ENCODE results near the gene EIF2AK2. TPM values are rescaled to one million over a fixed set of nuclear protein-coding genes. Genes with fewer than 3 reads are reported as not detected.

Gene EIF2AK2
- total and polyA plus RNA-seq, 5 donors = 6.0 to 32.9 (median 23.4) TPM

- no peaks in the 10 kb centered on the region for H3K9me3 ChIP-seq (ENCODE audit: control insufficient read depth, low read length)
These were observed 58.2 kb downstream of the EIF2AK2 start for GRCh38 chr2:37098416-37099118.

GRCh38 chr2:37096568-37096967, 60.2 kb downstream of the EIF2AK2 start:
- Histone ChIP-seq H3K4me1 (ENCODE audit: control insufficient read depth, insufficient read depth, low read length) (no peaks in the 10 kb centered on the region), H3K4me3 (ENCODE audit: low read length) (no peak overlapping the region), H3K27me3 (ENCODE audit: control insufficient read depth, insufficient read depth) (no peaks in the 10 kb centered on the region), H3K9me3 (ENCODE audit: control insufficient read depth, low read length) (no peaks in the 10 kb centered on the region), H3K27ac (ENCODE audit: low read length) (no peak overlapping the region)
- WGBS = 89% methylated on average over 1 of the region's 1 CpG
- ATAC-seq (no peak), DNase-seq (no peak)
- intact Hi-C loops (cut with DNase I) = no loop called here

More at GRCh38 chr2:37098416-37099118, 58.2 kb downstream of the EIF2AK2 start:
- no peak overlapping the region for H3K27ac ChIP-seq (ENCODE audit: low read length)
- H3K4me1 ChIP-seq (ENCODE audit: control insufficient read depth, insufficient read depth, low read length) = no peaks in the 10 kb centered on the region
- DNase-seq (no peak), ATAC-seq (no peak)
- no peaks in the 10 kb centered on the region for H3K27me3 ChIP-seq (ENCODE audit: control insufficient read depth, insufficient read depth)
- intact Hi-C loops (cut with DNase I) = no loop called here
- WGBS = 85% methylated on average over 4 of the region's 4 CpGs
- H3K4me3 ChIP-seq (ENCODE audit: low read length) = no peak overlapping the region

GRCh38 chr2:37091873-37092272, 64.9 kb downstream of the EIF2AK2 start:
- ATAC-seq = no peak
- DNase-seq = no peak
- H3K4me3 ChIP-seq (ENCODE audit: low read length) = no peak overlapping the region
- intact Hi-C loops (cut with DNase I) = no loop called here
- no peaks in the 10 kb centered on the region for H3K27me3 ChIP-seq (ENCODE audit: control insufficient read depth, insufficient read depth)
- H3K27ac ChIP-seq (ENCODE audit: low read length) = no peak overlapping the region
- H3K9me3 ChIP-seq (ENCODE audit: control insufficient read depth, low read length) = no peaks in the 10 kb centered on the region
- H3K4me1 ChIP-seq (ENCODE audit: control insufficient read depth, insufficient read depth, low read length) = no peaks in the 10 kb centered on the region
- WGBS = 89% methylated on average over 5 of the region's 5 CpGs

- 74% methylated on average over 4 of the region's 4 CpGs for WGBS
- ATAC-seq (no peak), DNase-seq (no peak)
- Histone ChIP-seq H3K9me3 (ENCODE audit: control insufficient read depth, low read length) (no peaks in the 10 kb centered on the region), H3K27me3 (ENCODE audit: control insufficient read depth, insufficient read depth) (no peaks in the 10 kb centered on the region), H3K4me3 (ENCODE audit: low read length) (no peak overlapping the region), H3K27ac (ENCODE audit: low read length) (no peak overlapping the region), H3K4me1 (ENCODE audit: control insufficient read depth, insufficient read depth, low read length) (no peaks in the 10 kb centered on the region)
- intact Hi-C loops (cut with DNase I) = no loop called here
These were observed 66.7 kb downstream of the EIF2AK2 start for GRCh38 chr2:37090019-37090477.

GRCh38 chr2:37085731-37086147, 71.0 kb downstream of the EIF2AK2 start:
- no peak overlapping the region for H3K27ac ChIP-seq (ENCODE audit: low read length)
- H3K4me3 ChIP-seq (ENCODE audit: low read length) = peak overlapping the region; percentile 8
- 62% methylated on average over 1 of the region's 1 CpG for WGBS
- no peaks in the 10 kb centered on the region for H3K9me3 ChIP-seq (ENCODE audit: control insufficient read depth, low read length)
- ATAC-seq (no peak), DNase-seq (no peak)
- H3K27me3 ChIP-seq (ENCODE audit: control insufficient read depth, insufficient read depth) = no peaks in the 10 kb centered on the region
- intact Hi-C loops (cut with DNase I) = no loop called here
- no peaks in the 10 kb centered on the region for H3K4me1 ChIP-seq (ENCODE audit: control insufficient read depth, insufficient read depth, low read length)

GRCh38 chr2:37084797-37085196, 72.0 kb downstream of the EIF2AK2 start:
- H3K4me1 ChIP-seq (ENCODE audit: control insufficient read depth, insufficient read depth, low read length) = no peaks in the 10 kb centered on the region
- no peak for ATAC-seq
- 2% methylated on average over 10 of the region's 10 CpGs for WGBS
- H3K27ac ChIP-seq (ENCODE audit: low read length) = no peak overlapping the region
- H3K9me3 ChIP-seq (ENCODE audit: control insufficient read depth, low read length) = no peaks in the 10 kb centered on the region
- H3K4me3 ChIP-seq (ENCODE audit: low read length) = peak overlapping the region; percentile 80
- intact Hi-C loops (cut with DNase I) = no loop called here
- no peak for DNase-seq
- no peaks in the 10 kb centered on the region for H3K27me3 ChIP-seq (ENCODE audit: control insufficient read depth, insufficient read depth)

GRCh38 chr2:37083873-37084794, 72.6 kb downstream of the EIF2AK2 start, which contains the start of the genes GPATCH11 and HEATR5B:
Gene GPATCH11, plus strand, starts transcription at chr2:37084518. Its CDS starts 3,864 bp downstream, at chr2:37088382.
Gene HEATR5B, minus strand, starts transcription at chr2:37084372. Its CDS starts 958 bp downstream, at chr2:37083414.
- ATAC-seq = peak; percentile 97 to 99
- H3K4me1 ChIP-seq (ENCODE audit: control insufficient read depth, insufficient read depth, low read length) = no peaks in the 10 kb centered on the region
- H3K27ac ChIP-seq (ENCODE audit: low read length) = peak within 1 kb of the TSS; percentile 75
- H3K9me3 ChIP-seq (ENCODE audit: control insufficient read depth, low read length) = no peaks in the 10 kb centered on the region
- peak; percentile 94 to 97 (median 97) for DNase-seq
- peak within 1 kb of the TSS; percentile 80 for H3K4me3 ChIP-seq (ENCODE audit: low read length)
- intact Hi-C loops (cut with DNase I) = no loop called here
- under 1% methylated on average over 74 of the region's 74 CpGs for WGBS
- no peaks in the 10 kb centered on the region for H3K27me3 ChIP-seq (ENCODE audit: control insufficient read depth, insufficient read depth)

- Histone ChIP-seq H3K27me3 (ENCODE audit: control insufficient read depth, insufficient read depth) (no peaks in the 10 kb centered on the region), H3K4me1 (ENCODE audit: control insufficient read depth, insufficient read depth, low read length) (peaks cover 2% of the 10 kb centered on the region), H3K4me3 (ENCODE audit: low read length) (no peak overlapping the region), H3K9me3 (ENCODE audit: control insufficient read depth, low read length) (no peaks in the 10 kb centered on the region), H3K27ac (ENCODE audit: low read length) (no peak overlapping the region)
- DNase-seq (no peak), ATAC-seq (no peak)
- WGBS = 27% methylated on average over 3 of the region's 3 CpGs
- intact Hi-C loops (cut with DNase I) = no loop called here
These were observed 76.1 kb downstream of the EIF2AK2 start for GRCh38 chr2:37080689-37081088.

- WGBS = 42% methylated on average over 2 of the region's 2 CpGs
- DNase-seq (no peak), ATAC-seq (no peak)
- no peak overlapping the region for H3K4me3 ChIP-seq (ENCODE audit: low read length)
- no peaks in the 10 kb centered on the region for H3K27me3 ChIP-seq (ENCODE audit: control insufficient read depth, insufficient read depth)
- H3K27ac ChIP-seq (ENCODE audit: low read length) = no peak overlapping the region
- H3K4me1 ChIP-seq (ENCODE audit: control insufficient read depth, insufficient read depth, low read length) = peaks cover 2% of the 10 kb centered on the region
- intact Hi-C loops (cut with DNase I) = no loop called here
- no peaks in the 10 kb centered on the region for H3K9me3 ChIP-seq (ENCODE audit: control insufficient read depth, low read length)
These were observed 76.5 kb downstream of the EIF2AK2 start for GRCh38 chr2:37080266-37080665.

GRCh38 chr2:37070931-37071330, 85.8 kb downstream of the EIF2AK2 start:
- no peaks in the 10 kb centered on the region for H3K27me3 ChIP-seq (ENCODE audit: control insufficient read depth, insufficient read depth)
- no peak for DNase-seq
- intact Hi-C loops (cut with DNase I) = no loop called here
- no peaks in the 10 kb centered on the region for H3K9me3 ChIP-seq (ENCODE audit: control insufficient read depth, low read length)
- H3K27ac ChIP-seq (ENCODE audit: low read length) = no peak overlapping the region
- WGBS = over 99% methylated on average over 2 of the region's 2 CpGs
- no peaks in the 10 kb centered on the region for H3K4me1 ChIP-seq (ENCODE audit: control insufficient read depth, insufficient read depth, low read length)
- no peak for ATAC-seq
- H3K4me3 ChIP-seq (ENCODE audit: low read length) = no peak overlapping the region

GRCh38 chr2:37068686-37069085, 88.1 kb downstream of the EIF2AK2 start:
- H3K27ac ChIP-seq (ENCODE audit: low read length) = no peak overlapping the region
- H3K4me3 ChIP-seq (ENCODE audit: low read length) = no peak overlapping the region
- DNase-seq (no peak), ATAC-seq (no peak)
- H3K27me3 ChIP-seq (ENCODE audit: control insufficient read depth, insufficient read depth) = no peaks in the 10 kb centered on the region
- intact Hi-C loops (cut with DNase I) = no loop called here
- 76% methylated on average over 6 of the region's 6 CpGs for WGBS
- H3K9me3 ChIP-seq (ENCODE audit: control insufficient read depth, low read length) = no peaks in the 10 kb centered on the region
- no peaks in the 10 kb centered on the region for H3K4me1 ChIP-seq (ENCODE audit: control insufficient read depth, insufficient read depth, low read length)
